ENCODE data around the gene EIF3B. TPM values are rescaled to one million over a fixed set of nuclear protein-coding genes. Genes with fewer than 3 reads are reported as not detected.

The EIF3B gene
- total RNA-seq, 2 donors from 2014 or later, result 120 to 121 TPM

DNA sequence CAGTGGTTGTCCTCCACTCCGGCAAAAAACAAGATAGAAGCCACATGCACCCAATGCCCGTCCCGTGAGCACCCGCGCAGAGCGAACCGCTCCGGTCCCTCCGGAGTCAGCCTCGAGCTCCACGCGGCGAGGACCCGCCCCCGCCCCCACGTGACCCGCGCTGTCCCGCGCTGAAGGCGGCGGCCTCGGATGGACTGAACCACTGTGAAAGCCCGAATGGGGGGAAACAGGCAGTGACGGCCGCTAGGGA is 766 bp upstream of the EIF3B start:
- H3K36me3 Mint-ChIP-seq (ENCODE audit: insufficient read depth in 2 of 2), result peaks cover 4 to 11% of the 10 kb centered on the region in 2 donors
- peak overlapping the region; percentile 95 to 98 for H3K4me3 Mint-ChIP-seq
- peak overlapping the region; percentile 100 for H3K27ac Mint-ChIP-seq
- no peaks in the 10 kb centered on the region for H3K27me3 Mint-ChIP-seq (ENCODE audit: low read depth)
- peaks cover 48% of the 10 kb centered on the region for H3K4me1 Mint-ChIP-seq (ENCODE audit: low read depth)
- DNase-seq, result peak; percentile 88
- H3K9me3 Mint-ChIP-seq, result no peaks in the 10 kb centered on the region
- peak; percentile 74 to 76 for ATAC-seq (replicated peaks in 1 of 2)

DNA sequence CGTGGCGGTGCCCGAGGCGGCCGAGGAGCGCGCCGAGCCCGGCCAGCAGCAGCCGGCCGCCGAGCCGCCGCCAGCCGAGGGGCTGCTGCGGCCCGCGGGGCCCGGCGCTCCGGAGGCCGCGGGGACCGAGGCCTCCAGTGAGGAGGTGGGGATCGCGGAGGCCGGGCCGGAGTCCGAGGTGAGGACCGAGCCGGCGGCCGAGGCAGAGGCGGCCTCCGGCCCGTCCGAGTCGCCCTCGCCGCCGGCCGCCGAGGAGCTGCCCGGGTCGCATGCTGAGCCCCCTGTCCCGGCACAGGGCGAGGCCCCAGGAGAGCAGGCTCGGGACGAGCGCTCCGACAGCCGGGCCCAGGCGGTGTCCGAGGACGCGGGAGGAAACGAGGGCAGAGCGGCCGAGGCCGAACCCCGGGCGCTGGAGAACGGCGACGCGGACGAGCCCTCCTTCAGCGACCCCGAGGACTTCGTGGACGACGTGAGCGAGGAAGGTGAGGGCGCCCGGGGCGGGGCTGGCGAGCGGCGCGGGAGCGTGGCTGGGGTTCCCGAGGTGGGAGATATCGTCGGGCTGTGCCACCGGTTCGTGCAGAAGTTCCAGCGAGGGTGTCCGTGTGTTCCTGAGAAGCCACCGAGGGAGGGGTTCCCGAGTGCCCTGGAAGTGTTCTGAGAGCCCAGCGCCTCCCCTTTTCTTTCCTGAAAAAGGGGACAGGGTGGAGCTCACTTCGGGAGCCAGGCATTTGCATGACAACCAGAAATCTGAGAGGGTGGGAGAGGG is 495 bp downstream of the EIF3B start:
- H3K9me3 Mint-ChIP-seq, result no peaks in the 10 kb centered on the region
- peak overlapping the region; percentile 95 to 98 for H3K4me3 Mint-ChIP-seq
- peaks cover 4 to 11% of the 10 kb centered on the region in 2 donors for H3K36me3 Mint-ChIP-seq (ENCODE audit: insufficient read depth in 2 of 2)
- H3K27me3 Mint-ChIP-seq (ENCODE audit: low read depth), result no peaks in the 10 kb centered on the region
- peaks cover 60% of the 10 kb centered on the region for H3K4me1 Mint-ChIP-seq (ENCODE audit: low read depth)
- DNase-seq (peak; percentile 30 to 36), ATAC-seq (replicated peaks in 1 of 2) (peak; percentile 2 to 10)
- H3K27ac Mint-ChIP-seq, result peak overlapping the region; percentile 100

DNA sequence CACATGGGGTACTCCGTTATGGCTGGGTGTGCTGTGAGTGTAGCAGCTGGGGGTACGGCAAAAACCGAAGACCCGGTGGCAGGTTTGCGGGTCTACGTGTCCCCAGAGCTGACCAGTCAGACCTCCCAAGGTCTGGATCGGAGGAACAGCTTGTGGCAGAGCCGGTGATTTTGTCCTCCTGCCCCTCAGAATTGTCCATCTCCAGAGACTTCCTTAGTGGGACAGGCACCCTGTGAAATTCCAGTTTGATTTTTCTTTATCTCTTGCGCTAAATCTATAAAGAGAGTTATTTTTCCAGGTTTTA is 1.0 kb downstream of the EIF3B start:
- H3K27ac Mint-ChIP-seq, result peak overlapping the region; percentile 93
- peaks cover 66% of the 10 kb centered on the region for H3K4me1 Mint-ChIP-seq (ENCODE audit: low read depth)
- no peak for DNase-seq
- no peaks in the 10 kb centered on the region for H3K9me3 Mint-ChIP-seq
- H3K27me3 Mint-ChIP-seq (ENCODE audit: low read depth), result no peaks in the 10 kb centered on the region
- peaks cover 4 to 17% of the 10 kb centered on the region in 2 donors for H3K36me3 Mint-ChIP-seq (ENCODE audit: insufficient read depth in 2 of 2)
- no peak for ATAC-seq (replicated peaks in 1 of 2)
- peak overlapping the region; percentile 79 to 90 for H3K4me3 Mint-ChIP-seq

DNA sequence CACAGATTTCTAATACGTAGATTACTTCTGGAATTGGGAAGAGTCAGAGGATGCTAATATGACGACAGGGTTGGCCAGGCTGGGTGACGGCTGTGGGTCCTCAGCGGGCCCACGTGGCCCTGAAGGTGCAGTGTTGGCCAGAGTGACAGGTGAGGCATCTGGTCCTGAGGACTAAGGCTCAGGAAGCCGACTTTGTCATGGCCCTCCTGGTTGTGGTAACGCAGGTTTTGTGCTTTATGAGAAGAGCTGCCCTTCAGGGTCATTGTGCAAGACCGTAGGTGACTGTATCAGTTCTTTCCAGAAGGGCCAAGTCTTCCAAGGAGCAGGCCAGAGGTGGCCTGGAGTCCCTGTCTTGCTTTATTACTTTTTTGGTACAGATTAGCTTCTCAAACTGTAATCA is 2.5 kb downstream of the EIF3B start:
- Mint-ChIP-seq H3K4me3 (peak overlapping the region; percentile 79 to 90), H3K4me1 (ENCODE audit: low read depth) (peaks cover 65% of the 10 kb centered on the region), H3K36me3 (ENCODE audit: insufficient read depth in 2 of 2) (peaks cover 4 to 23% of the 10 kb centered on the region in 2 donors), H3K27ac (peak overlapping the region; percentile 16), H3K27me3 (ENCODE audit: low read depth) (no peaks in the 10 kb centered on the region), H3K9me3 (no peaks in the 10 kb centered on the region)
- DNase-seq (no peak), ATAC-seq (replicated peaks in 1 of 2) (no peak)

DNA sequence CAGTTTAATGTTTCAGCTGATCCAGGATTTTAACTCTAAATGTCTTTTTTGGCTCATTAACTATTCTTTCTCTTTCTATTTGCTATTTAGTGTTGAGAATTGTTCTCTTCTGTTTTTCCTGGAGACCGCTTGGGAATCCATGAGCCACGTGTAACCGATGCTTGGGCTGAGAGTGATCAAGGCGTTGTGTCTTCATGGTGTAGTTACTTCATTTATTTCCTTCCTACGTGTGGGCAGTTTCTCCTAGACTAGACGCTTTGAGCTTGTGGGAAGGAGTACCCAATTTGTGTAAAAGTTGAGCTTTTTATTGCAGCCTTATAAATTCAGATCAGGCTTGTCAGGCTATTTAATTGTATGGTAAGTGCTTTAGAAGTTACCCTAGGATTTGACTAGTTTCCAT is 2.9 kb downstream of the EIF3B start:
- DNase-seq (no peak), ATAC-seq (replicated peaks in 1 of 2) (no peak)
- H3K4me3 Mint-ChIP-seq, result peak overlapping the region; percentile 39 to 79
- no peaks in the 10 kb centered on the region for H3K9me3 Mint-ChIP-seq
- H3K27me3 Mint-ChIP-seq (ENCODE audit: low read depth), result no peaks in the 10 kb centered on the region
- peaks cover 61% of the 10 kb centered on the region for H3K4me1 Mint-ChIP-seq (ENCODE audit: low read depth)
- peak overlapping the region; percentile 16 for H3K27ac Mint-ChIP-seq
- peaks cover 4 to 26% of the 10 kb centered on the region in 2 donors for H3K36me3 Mint-ChIP-seq (ENCODE audit: insufficient read depth in 2 of 2)

DNA sequence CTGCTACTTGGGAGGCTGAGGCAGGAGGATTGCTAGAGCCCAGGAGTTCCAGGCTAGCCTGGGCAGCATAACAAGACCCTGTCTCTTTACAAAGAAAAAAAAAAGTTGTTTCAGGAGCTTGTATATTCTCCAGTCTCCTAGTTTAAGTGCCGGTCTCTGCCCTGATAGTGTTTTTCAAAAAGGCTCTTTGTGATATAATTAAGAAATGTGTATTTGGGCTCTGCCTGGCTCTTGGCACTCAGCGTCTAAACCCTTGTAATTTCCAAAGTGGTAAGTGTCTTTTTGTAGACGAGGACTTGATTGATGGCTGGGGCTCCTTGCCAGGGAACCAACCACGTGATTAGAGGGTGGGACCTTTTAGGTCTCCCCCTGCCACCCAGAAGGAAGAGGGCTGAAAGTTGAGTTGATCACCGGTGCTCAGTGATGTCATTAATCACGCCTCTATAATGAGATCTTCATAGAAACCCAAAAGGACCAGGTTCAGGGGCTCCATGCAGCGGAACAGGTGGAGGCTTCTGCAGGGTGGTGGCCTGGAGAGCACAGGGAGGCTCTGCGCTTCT is 4.4 kb downstream of the EIF3B start:
- no peak overlapping the region for H3K27ac Mint-ChIP-seq
- peak overlapping the region; percentile 11 to 30 for H3K4me3 Mint-ChIP-seq
- no peak for ATAC-seq (replicated peaks in 1 of 2)
- no peaks in the 10 kb centered on the region for H3K9me3 Mint-ChIP-seq
- H3K36me3 Mint-ChIP-seq (ENCODE audit: insufficient read depth in 2 of 2), result peaks cover 4 to 34% of the 10 kb centered on the region in 2 donors
- peaks cover 55% of the 10 kb centered on the region for H3K4me1 Mint-ChIP-seq (ENCODE audit: low read depth)
- DNase-seq, result no peak
- H3K27me3 Mint-ChIP-seq (ENCODE audit: low read depth), result no peaks in the 10 kb centered on the region

DNA sequence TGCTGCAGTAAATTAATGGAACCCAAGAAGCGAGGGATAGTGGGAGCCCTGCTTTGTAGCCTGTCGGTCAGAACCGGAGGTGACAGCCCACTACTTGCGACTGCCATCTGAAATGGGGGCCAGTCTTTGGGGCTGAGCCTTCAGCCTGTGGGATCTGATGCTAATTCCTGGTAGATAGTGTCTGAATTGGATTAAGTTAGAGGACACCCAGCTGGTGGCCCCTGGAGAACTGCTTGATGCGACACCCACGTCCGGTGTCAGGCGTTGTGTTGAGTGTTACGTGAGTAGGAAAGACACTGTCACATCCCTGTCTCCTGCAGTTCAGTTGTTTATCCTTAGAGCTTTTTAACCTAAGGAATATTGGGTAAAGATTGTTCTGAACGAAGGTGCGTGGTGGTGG is 5.0 kb downstream of the EIF3B start:
- Mint-ChIP-seq H3K4me1 (ENCODE audit: low read depth) (peaks cover 51% of the 10 kb centered on the region), H3K27me3 (ENCODE audit: low read depth) (no peaks in the 10 kb centered on the region), H3K4me3 (no peak overlapping the region), H3K27ac (peak overlapping the region; percentile 42), H3K36me3 (ENCODE audit: insufficient read depth in 2 of 2) (peaks cover 3 to 37% of the 10 kb centered on the region in 2 donors), H3K9me3 (no peaks in the 10 kb centered on the region)
- no peak for ATAC-seq (replicated peaks in 1 of 2)
- no peak for DNase-seq

DNA sequence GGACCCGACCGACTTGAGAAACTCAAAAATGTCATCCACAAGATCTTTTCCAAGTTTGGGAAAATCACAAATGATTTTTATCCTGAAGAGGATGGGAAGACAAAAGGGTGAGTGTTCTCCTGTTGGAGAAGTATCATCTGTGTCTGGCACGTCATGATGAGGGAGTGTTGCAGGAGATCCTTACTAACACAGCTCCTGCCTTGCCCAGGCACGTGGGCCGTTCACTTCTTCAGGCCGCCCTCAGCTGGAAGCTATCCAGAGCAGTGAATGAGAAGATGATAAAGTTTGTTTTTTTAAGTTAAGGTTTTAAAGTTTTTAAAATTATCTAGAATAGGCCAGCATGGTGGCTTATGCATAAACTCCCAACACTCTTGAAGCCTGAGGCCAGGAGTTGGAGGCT is 6.2 kb downstream of the EIF3B start:
- H3K4me1 Mint-ChIP-seq (ENCODE audit: low read depth), result peaks cover 50% of the 10 kb centered on the region
- no peaks in the 10 kb centered on the region for H3K27me3 Mint-ChIP-seq (ENCODE audit: low read depth)
- H3K36me3 Mint-ChIP-seq (ENCODE audit: insufficient read depth in 2 of 2), result peaks cover 5 to 42% of the 10 kb centered on the region in 2 donors
- no peak overlapping the region for H3K4me3 Mint-ChIP-seq
- no peak for DNase-seq
- H3K27ac Mint-ChIP-seq, result peak overlapping the region; percentile 20
- no peaks in the 10 kb centered on the region for H3K9me3 Mint-ChIP-seq
- ATAC-seq (replicated peaks in 1 of 2), result no peak

DNA sequence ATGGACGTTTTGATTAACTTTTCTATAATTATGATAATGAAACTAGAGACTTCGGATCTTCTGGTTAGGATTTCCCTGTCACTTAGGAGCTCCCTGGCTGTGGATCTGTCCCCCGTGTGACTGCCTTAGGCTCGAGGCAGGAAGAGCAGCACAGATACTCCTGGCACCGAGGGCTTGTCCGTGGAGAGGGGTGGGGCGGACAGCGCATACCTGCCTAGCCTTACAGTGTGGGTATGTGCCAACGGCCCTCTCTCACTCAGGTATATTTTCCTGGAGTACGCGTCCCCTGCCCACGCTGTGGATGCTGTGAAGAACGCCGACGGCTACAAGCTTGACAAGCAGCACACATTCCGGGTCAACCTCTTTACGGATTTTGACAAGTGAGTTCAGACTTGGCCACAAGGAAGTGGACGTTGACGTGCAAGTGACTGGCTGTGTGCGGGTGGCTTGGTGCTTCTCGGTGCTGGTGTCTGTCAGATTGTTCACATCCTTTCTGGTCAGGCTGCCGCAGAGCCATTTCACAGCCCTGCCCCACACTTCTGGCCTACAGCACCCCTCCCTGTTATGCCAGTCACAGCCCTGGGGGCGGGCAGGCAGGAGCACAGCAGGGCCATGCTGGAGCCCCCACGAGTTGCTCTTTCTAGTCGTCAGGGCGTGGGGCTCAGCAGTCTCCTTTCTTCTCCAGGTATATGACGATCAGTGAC is 7.9 kb downstream of the EIF3B start:
- H3K27me3 Mint-ChIP-seq (ENCODE audit: low read depth), result no peaks in the 10 kb centered on the region
- H3K9me3 Mint-ChIP-seq, result no peaks in the 10 kb centered on the region
- DNase-seq (no peak), ATAC-seq (replicated peaks in 1 of 2) (no peak)
- no peak overlapping the region for H3K27ac Mint-ChIP-seq
- H3K36me3 Mint-ChIP-seq (ENCODE audit: insufficient read depth in 2 of 2), result peaks cover 6 to 46% of the 10 kb centered on the region in 2 donors
- H3K4me1 Mint-ChIP-seq (ENCODE audit: low read depth), result peaks cover 33% of the 10 kb centered on the region
- H3K4me3 Mint-ChIP-seq, result no peak overlapping the region

DNA sequence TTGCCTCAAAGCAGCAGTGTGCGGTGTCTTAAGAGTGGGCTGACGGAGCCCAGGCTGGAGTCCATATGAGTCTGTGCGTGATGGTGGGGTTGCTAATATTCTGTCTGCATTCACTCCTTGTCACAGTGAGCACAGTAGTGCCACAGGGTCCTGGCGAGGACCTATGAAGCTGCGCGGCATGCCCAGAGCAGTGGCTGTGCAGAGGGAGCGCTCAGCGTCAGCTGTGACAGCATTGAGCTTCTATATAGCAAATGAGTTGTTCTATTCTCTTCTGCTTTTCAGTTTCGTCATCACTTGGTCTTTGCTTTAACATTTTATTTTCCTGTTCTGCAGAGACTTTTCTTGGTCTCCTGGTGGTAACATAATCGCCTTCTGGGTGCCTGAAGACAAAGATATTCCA is 14.5 kb downstream of the EIF3B start:
- DNase-seq, result no peak
- Mint-ChIP-seq H3K27me3 (ENCODE audit: low read depth) (no peaks in the 10 kb centered on the region), H3K4me3 (no peak overlapping the region), H3K27ac (no peak overlapping the region), H3K36me3 (ENCODE audit: insufficient read depth in 2 of 2) (peaks cover 12 to 50% of the 10 kb centered on the region in 2 donors), H3K4me1 (ENCODE audit: low read depth) (no peaks in the 10 kb centered on the region), H3K9me3 (no peaks in the 10 kb centered on the region)
- ATAC-seq (replicated peaks in 1 of 2), result no peak

DNA sequence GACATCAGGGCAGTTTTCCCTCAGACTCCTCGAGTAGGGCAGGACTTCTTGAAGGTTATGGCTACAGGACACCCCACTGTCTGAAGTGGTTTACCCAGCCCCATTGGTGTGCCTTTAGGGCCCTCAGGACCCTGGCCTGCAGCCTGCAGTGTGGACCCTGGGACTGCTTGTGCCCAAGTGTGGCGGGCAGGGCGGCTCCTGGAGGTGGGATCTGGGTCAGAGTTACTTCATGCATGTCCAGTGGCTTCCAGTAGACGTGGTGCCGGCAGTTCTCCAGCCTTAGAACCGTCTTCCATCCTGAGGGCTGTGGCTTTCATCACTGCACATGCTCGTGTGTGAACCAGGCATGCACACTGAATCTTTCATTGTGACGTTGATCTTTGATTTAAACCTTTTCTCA is 16.7 kb downstream of the EIF3B start:
- Mint-ChIP-seq H3K9me3 (no peaks in the 10 kb centered on the region), H3K36me3 (ENCODE audit: insufficient read depth in 2 of 2) (peaks cover 13 to 50% of the 10 kb centered on the region in 2 donors), H3K27me3 (ENCODE audit: low read depth) (no peaks in the 10 kb centered on the region), H3K27ac (no peak overlapping the region), H3K4me3 (no peak overlapping the region), H3K4me1 (ENCODE audit: low read depth) (no peaks in the 10 kb centered on the region)
- ATAC-seq (replicated peaks in 1 of 2) (no peak), DNase-seq (no peak)

DNA sequence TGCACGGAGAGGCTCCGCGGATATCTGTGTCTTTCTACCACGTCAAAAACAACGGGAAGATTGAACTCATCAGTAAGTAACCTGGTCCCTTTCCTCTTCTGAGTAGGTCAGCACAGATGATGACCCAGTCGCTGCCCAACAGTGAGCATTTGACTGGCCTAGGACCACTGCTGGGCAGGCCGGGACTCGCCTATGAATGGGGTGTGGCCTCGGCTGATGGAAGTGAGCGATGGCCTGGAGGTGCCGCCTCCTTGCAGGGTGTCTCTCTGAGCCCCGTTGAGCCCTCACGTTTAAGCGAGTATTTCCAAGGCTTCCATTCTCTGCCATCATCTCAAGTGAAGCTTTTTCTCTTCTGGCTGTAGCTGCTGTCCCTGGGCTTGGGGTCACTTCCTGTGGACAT is 18.1 kb downstream of the EIF3B start:
- no peak for ATAC-seq (replicated peaks in 1 of 2)
- no peak overlapping the region for H3K4me3 Mint-ChIP-seq

DNA sequence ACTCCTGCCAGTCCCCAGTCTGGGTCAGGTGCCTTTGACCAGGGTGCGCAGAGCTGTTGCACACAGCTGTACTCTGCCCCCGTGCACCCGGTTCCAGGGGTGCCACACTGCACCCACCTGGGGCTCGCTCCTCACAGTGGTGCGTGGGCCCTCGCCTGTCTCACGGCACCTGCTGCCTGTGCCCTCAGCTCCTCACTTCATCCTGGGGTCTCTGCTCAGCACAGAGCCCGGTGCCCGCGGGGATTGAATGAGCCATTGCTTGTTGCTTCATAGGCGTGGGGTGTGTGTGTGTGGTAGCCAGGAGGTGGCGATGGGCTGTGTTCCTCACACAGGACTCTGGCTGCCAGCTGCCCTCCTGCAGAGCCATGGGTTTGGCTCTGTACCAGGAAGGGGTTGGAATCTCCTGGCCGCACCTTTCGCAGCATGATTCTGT is 18.5 kb downstream of the EIF3B start:
- no peaks in the 10 kb centered on the region for H3K4me1 Mint-ChIP-seq (ENCODE audit: low read depth)
- ATAC-seq (replicated peaks in 1 of 2) (no peak), DNase-seq (no peak)
- no peak overlapping the region for H3K27ac Mint-ChIP-seq
- H3K9me3 Mint-ChIP-seq, result no peaks in the 10 kb centered on the region
- no peaks in the 10 kb centered on the region for H3K27me3 Mint-ChIP-seq (ENCODE audit: low read depth)
- H3K36me3 Mint-ChIP-seq (ENCODE audit: insufficient read depth in 2 of 2), result peaks cover 19 to 54% of the 10 kb centered on the region in 2 donors
- no peak overlapping the region for H3K4me3 Mint-ChIP-seq

More for the DNA sequence above, 18.1 kb downstream of the EIF3B start:
- Mint-ChIP-seq H3K4me1 (ENCODE audit: low read depth) (no peaks in the 10 kb centered on the region), H3K27ac (no peak overlapping the region), H3K27me3 (ENCODE audit: low read depth) (no peaks in the 10 kb centered on the region), H3K9me3 (no peaks in the 10 kb centered on the region), H3K36me3 (ENCODE audit: insufficient read depth in 2 of 2) (peaks cover 17 to 50% of the 10 kb centered on the region in 2 donors)
- no peak for DNase-seq
